WTC11 (cell line): Measurements from ENCODE around the gene ELF3. TPM values are rescaled to one million over a fixed set of nuclear protein-coding genes. Genes with fewer than 3 reads are reported as not detected.

ENCODE experiments used
- ATAC-seq: fragments of 200-7000 bp; cut with Tn5 transposase; 2 replicates; pipeline ENCODE4 v1.10.0; 2021; ENCODE audit warnings: mild to moderate bottlenecking, moderate library complexity
- CTCF ChIA-PET: fragments of 300-600 bp; sonication (Branson Sonifier 250); formaldehyde crosslinking; loops from one replicate; lab custom pipeline; 2021; ENCODE audit warnings: antibody characterized with exemption; lab: Charles Lee
- POLR2A ChIA-PET: fragments of 350-600 bp; sonication (Branson Sonifier 250); formaldehyde crosslinking; loops from one replicate; lab custom pipeline; 2021; ENCODE audit warnings: antibody characterized with exemption; lab: Charles Lee
- DNase-seq: peaks from one replicate; pipeline ENCODE4 v3.0.0; 2021; ENCODE audit warnings: low spot score
- H3K27ac Mint-ChIP-seq: 2 replicates; pipeline ENCODE4 v1.8.0; 2021; ENCODE audit warnings: mixed read lengths
- H3K27me3 Mint-ChIP-seq: 2 replicates; pipeline ENCODE4 v1.8.0; 2021; ENCODE audit warnings: low read depth, mild to moderate bottlenecking, moderate library complexity, mixed read lengths
- H3K36me3 Mint-ChIP-seq: 2 replicates; pipeline ENCODE4 v1.8.0; 2021; ENCODE audit warnings: mixed read lengths
- H3K4me1 Mint-ChIP-seq: 2 replicates; pipeline ENCODE4 v1.8.0; 2022; ENCODE audit warnings: mixed read lengths
- H3K4me3 Mint-ChIP-seq: 2 replicates; pipeline ENCODE4 v1.8.0; 2021; ENCODE audit warnings: mild to moderate bottlenecking, moderate library complexity, mixed read lengths
- H3K9me3 Mint-ChIP-seq: 2 replicates; pipeline ENCODE4 v1.8.0; 2021; ENCODE audit warnings: mixed read lengths
- ATF1 ChIP-seq: sonication (generic); formaldehyde crosslinking; IDR thresholded peaks from 2 replicates; pipeline ENCODE4 v1.8.1; 2023; ENCODE audit warnings: mild to moderate bottlenecking, moderate library complexity, missing genetic modification reagents
- CREB1 ChIP-seq: sonication (generic); formaldehyde crosslinking; IDR thresholded peaks from 2 replicates; pipeline ENCODE4 v1.8.0; 2023; ENCODE audit warnings: mild to moderate bottlenecking, missing genetic modification reagents
- E2F1 ChIP-seq: sonication (generic); formaldehyde crosslinking; IDR thresholded peaks from 2 replicates; pipeline ENCODE4 v1.8.0; 2022; ENCODE audit warnings: mild to moderate bottlenecking, missing genetic modification reagents
- E2F4 ChIP-seq: sonication (generic); formaldehyde crosslinking; IDR thresholded peaks from 2 replicates; pipeline ENCODE4 v1.8.1; 2022; ENCODE audit warnings: low read depth, mild to moderate bottlenecking, moderate library complexity, missing genetic modification reagents, borderline replicate concordance
- EMX1 ChIP-seq: fragments of 250-450 bp; sonication (Bioruptor Pico); IDR thresholded peaks from 2 replicates; pipeline ENCODE4 v1.8.0; 2021; ENCODE audit warnings: mild to moderate bottlenecking
- ETV6 ChIP-seq: sonication (generic); formaldehyde crosslinking; IDR thresholded peaks from 2 replicates; pipeline ENCODE4 v1.8.1; 2022; ENCODE audit warnings: mild to moderate bottlenecking, missing genetic modification reagents
- FOXP1 ChIP-seq: sonication (generic); formaldehyde crosslinking; IDR thresholded peaks from 2 replicates; pipeline ENCODE4 v1.8.0; 2022; ENCODE audit warnings: missing genetic modification reagents, mild to moderate bottlenecking, moderate library complexity, borderline replicate concordance
- HMGA2 ChIP-seq: fragments of 250-450 bp; sonication (Bioruptor Pico); IDR thresholded peaks from 2 replicates; pipeline ENCODE4 v1.4.0; 2021; ENCODE audit warnings: mild to moderate bottlenecking, moderate library complexity
- HMGXB4 ChIP-seq: sonication (generic); formaldehyde crosslinking; IDR thresholded peaks from 2 replicates; pipeline ENCODE4 v1.8.1; 2023; ENCODE audit warnings: mild to moderate bottlenecking, moderate library complexity, missing genetic modification reagents
- IRF1 ChIP-seq: sonication (generic); formaldehyde crosslinking; IDR thresholded peaks from 2 replicates; pipeline ENCODE4 v1.8.0; 2023; ENCODE audit warnings: missing genetic modification reagents
- NFE2L1 ChIP-seq: sonication (generic); formaldehyde crosslinking; IDR thresholded peaks from 2 replicates; pipeline ENCODE4 v1.8.1; 2023; ENCODE audit warnings: missing genetic modification reagents
- NFYB ChIP-seq: sonication (generic); formaldehyde crosslinking; conservative IDR thresholded peaks from 2 replicates; pipeline ENCODE4 v1.8.0; 2022; ENCODE audit warnings: low read depth, missing genetic modification reagents
- NR1H2 ChIP-seq: sonication (generic); formaldehyde crosslinking; IDR thresholded peaks from 2 replicates; pipeline ENCODE4 v1.9.0; 2021; ENCODE audit warnings: mild to moderate bottlenecking, moderate library complexity, missing genetic modification reagents
- NR2C2 ChIP-seq: sonication (generic); formaldehyde crosslinking; IDR thresholded peaks from 2 replicates; pipeline ENCODE4 v1.8.0; 2022; ENCODE audit warnings: mild to moderate bottlenecking, missing genetic modification reagents
- PRRX2 ChIP-seq: fragments of 250-450 bp; sonication (Bioruptor Pico); IDR thresholded peaks from 2 replicates; pipeline ENCODE4 v1.8.0; 2021; ENCODE audit warnings: mild to moderate bottlenecking
- RORB ChIP-seq: fragments of 250-450 bp; sonication (Bioruptor Pico); IDR thresholded peaks from 2 replicates; pipeline ENCODE4 v1.9.0; 2021; ENCODE audit warnings: mild to moderate bottlenecking
- ZNF232 ChIP-seq: sonication (generic); formaldehyde crosslinking; IDR thresholded peaks from 2 replicates; pipeline ENCODE4 v1.8.0; 2022; ENCODE audit warnings: mild to moderate bottlenecking, missing genetic modification reagents
- total RNA-seq: library from RNA; stranded (reverse); gene quantifications from 3 replicates; pipeline ENCODE4 v1.2.3, GENCODE V29; 2021
- TF ChIP-seq, protein P1 (sequence below): sonication (generic); formaldehyde crosslinking; IDR thresholded peaks from 2 replicates; pipeline ENCODE4 v1.8.1; 2023; ENCODE audit warnings: mild to moderate bottlenecking, missing genetic modification reagents, borderline replicate concordance
- TF ChIP-seq, protein P2 (sequence below): fragments of 250-450 bp; sonication (Bioruptor Pico); IDR thresholded peaks from 2 replicates; pipeline ENCODE4 v1.9.0; 2021; ENCODE audit warnings: moderate library complexity, mild to moderate bottlenecking, inconsistent platforms, borderline replicate concordance
- TF ChIP-seq, protein P3 (sequence below): fragments of 250-450 bp; sonication (Bioruptor Pico); IDR thresholded peaks from 2 replicates; pipeline ENCODE4 v2.1.2; 2022; ENCODE audit warnings: mild to moderate bottlenecking, moderate library complexity
- TF ChIP-seq, protein P4 (sequence below): sonication (generic); formaldehyde crosslinking; IDR thresholded peaks from 2 replicates; pipeline ENCODE4 v1.8.1; 2022; ENCODE audit warnings: mild to moderate bottlenecking, missing genetic modification reagents, moderate library complexity, borderline replicate concordance

Gene ELF3
- total RNA-seq, 1 experiment from 2014 or later: 15.0 TPM

- TF ChIP-seq NFYB (no peak), PRRX2 (CRISPR knock-in tag) (no peak), RORB (no peak), E2F1 (CRISPR knock-in tag) (no peak), ETV6 (CRISPR knock-in tag) (no peak), NR2C2 (CRISPR knock-in tag) (no peak), NR1H2 (CRISPR knock-in tag) (no peak), NFE2L1 (CRISPR knock-in tag) (no peak), FOXP1 (no peak), ZNF232 (CRISPR knock-in tag) (no peak), CREB1 (CRISPR knock-in tag) (no peak), HMGXB4 (CRISPR knock-in tag) (no peak), IRF1 (CRISPR knock-in tag) (no peak)
- TF ChIP-seq, protein P1, sequence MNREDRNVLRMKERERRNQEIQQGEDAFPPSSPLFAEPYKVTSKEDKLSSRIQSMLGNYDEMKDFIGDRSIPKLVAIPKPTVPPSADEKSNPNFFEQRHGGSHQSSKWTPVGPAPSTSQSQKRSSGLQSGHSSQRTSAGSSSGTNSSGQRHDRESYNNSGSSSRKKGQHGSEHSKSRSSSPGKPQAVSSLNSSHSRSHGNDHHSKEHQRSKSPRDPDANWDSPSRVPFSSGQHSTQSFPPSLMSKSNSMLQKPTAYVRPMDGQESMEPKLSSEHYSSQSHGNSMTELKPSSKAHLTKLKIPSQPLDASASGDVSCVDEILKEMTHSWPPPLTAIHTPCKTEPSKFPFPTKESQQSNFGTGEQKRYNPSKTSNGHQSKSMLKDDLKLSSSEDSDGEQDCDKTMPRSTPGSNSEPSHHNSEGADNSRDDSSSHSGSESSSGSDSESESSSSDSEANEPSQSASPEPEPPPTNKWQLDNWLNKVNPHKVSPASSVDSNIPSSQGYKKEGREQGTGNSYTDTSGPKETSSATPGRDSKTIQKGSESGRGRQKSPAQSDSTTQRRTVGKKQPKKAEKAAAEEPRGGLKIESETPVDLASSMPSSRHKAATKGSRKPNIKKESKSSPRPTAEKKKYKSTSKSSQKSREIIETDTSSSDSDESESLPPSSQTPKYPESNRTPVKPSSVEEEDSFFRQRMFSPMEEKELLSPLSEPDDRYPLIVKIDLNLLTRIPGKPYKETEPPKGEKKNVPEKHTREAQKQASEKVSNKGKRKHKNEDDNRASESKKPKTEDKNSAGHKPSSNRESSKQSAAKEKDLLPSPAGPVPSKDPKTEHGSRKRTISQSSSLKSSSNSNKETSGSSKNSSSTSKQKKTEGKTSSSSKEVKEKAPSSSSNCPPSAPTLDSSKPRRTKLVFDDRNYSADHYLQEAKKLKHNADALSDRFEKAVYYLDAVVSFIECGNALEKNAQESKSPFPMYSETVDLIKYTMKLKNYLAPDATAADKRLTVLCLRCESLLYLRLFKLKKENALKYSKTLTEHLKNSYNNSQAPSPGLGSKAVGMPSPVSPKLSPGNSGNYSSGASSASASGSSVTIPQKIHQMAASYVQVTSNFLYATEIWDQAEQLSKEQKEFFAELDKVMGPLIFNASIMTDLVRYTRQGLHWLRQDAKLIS (CRISPR knock-in tag): no peak
- TF ChIP-seq, protein P2, sequence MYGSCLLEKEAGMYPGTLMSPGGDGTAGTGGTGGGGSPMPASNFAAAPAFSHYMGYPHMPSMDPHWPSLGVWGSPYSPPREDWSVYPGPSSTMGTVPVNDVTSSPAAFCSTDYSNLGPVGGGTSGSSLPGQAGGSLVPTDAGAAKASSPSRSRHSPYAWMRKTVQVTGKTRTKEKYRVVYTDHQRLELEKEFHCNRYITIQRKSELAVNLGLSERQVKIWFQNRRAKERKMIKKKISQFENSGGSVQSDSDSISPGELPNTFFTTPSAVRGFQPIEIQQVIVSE (CRISPR knock-in tag): no peak
- no peak overlapping the region for H3K27ac Mint-ChIP-seq
- peaks cover 5% of the 10 kb centered on the region; the same call in 1 of the 2 replicates for H3K9me3 Mint-ChIP-seq
- H3K4me3 Mint-ChIP-seq: no peak overlapping the region
- ATAC-seq (no peak), DNase-seq (no peak)
- H3K27me3 Mint-ChIP-seq: no peaks in the 10 kb centered on the region; the same call in 1 of the 2 replicates
- no peaks in the 10 kb centered on the region for H3K36me3 Mint-ChIP-seq
- ChIA-PET POLR2A (interaction anchor here (0.6 kb wide), 1 partner anchor 12 kb away, joined by 3 read pairs; no protein-coding TSS in a partner anchor), CTCF (interaction anchor here (1.1 kb wide), 1 partner anchor 86 kb away, joined by 3 read pairs; no protein-coding TSS in a partner anchor)
- H3K4me1 Mint-ChIP-seq: no peaks in the 10 kb centered on the region
Observed at GRCh38 chr1:202049129-202049528, 38.7 kb downstream of the ELF3 start.

- Mint-ChIP-seq H3K4me3 (no peak overlapping the region), H3K4me1 (peaks cover 10% of the 10 kb centered on the region; the same call in 1 of the 2 replicates), H3K27me3 (peaks cover 2% of the 10 kb centered on the region; the same call in 1 of the 2 replicates), H3K36me3 (no peaks in the 10 kb centered on the region), H3K9me3 (no peaks in the 10 kb centered on the region), H3K27ac (no peak overlapping the region)
- DNase-seq (no peak), ATAC-seq (no peak)
- ChIA-PET POLR2A (no interaction called here), CTCF (interaction anchor here (1.0 kb wide), 1 partner anchor 53 kb away, joined by 3 read pairs; no protein-coding TSS in a partner anchor)
- TF ChIP-seq HMGA2 (CRISPR knock-in tag): no peak
- no peak for TF ChIP-seq EMX1 (CRISPR knock-in tag)
- TF ChIP-seq, protein P3, sequence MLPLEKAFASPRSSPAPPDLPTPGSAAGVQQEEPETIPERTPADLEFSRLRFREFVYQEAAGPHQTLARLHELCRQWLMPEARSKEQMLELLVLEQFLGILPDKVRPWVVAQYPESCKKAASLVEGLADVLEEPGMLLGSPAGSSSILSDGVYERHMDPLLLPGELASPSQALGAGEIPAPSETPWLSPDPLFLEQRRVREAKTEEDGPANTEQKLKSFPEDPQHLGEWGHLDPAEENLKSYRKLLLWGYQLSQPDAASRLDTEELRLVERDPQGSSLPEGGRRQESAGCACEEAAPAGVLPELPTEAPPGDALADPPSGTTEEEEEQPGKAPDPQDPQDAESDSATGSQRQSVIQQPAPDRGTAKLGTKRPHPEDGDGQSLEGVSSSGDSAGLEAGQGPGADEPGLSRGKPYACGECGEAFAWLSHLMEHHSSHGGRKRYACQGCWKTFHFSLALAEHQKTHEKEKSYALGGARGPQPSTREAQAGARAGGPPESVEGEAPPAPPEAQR (CRISPR knock-in tag): no peak
- TF ChIP-seq ATF1 (CRISPR knock-in tag): no peak
- no peak for TF ChIP-seq E2F4 (CRISPR knock-in tag)
- TF ChIP-seq, protein P4, sequence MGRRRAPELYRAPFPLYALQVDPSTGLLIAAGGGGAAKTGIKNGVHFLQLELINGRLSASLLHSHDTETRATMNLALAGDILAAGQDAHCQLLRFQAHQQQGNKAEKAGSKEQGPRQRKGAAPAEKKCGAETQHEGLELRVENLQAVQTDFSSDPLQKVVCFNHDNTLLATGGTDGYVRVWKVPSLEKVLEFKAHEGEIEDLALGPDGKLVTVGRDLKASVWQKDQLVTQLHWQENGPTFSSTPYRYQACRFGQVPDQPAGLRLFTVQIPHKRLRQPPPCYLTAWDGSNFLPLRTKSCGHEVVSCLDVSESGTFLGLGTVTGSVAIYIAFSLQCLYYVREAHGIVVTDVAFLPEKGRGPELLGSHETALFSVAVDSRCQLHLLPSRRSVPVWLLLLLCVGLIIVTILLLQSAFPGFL (CRISPR knock-in tag): no peak
- TF ChIP-seq RORB: no peak
Observed at GRCh38 chr1:202054094-202054493, 43.7 kb downstream of the ELF3 start.
